HG03196 (cell line): ENCODE results near the gene DOCK7.
A peak's percentile ranks its signal among the peaks of the same experiment; 100 is the strongest.
"Not testable (repeated sequence)": the region's sequence is repeated elsewhere in the genome, so short reads cannot be mapped to it uniquely, and the experiment has no call there.

Experiments used
- ATAC-seq: cut with Tn5 transposase; IDR thresholded peaks from one replicate; pipeline ENCODE4 v1.9.1; 2021; ENCODE audit not compliant: unreplicated experiment

DOCK7 gene

GRCh38 chr1:62613325-62613727 lies 74.9 kb downstream of the DOCK7 start:
- ATAC-seq: peak; percentile 92

DNA sequence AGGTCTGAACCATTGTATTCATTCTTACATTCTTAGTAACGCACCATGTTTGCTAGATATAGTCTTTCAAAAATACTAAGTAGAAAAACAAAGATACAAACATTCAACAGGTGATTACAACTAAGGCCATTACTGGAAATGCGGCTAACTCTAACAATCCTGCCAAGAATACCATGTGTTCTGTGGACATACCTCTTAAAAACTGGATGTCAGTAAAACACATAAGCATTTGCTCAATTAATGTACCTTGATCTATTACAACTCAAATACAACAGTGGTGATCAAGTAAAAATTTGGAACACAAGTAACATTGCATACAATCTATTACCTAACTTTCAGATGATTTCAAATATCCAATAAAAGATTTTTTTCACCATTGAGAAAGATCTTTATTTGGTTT lies 75.4 kb downstream of the DOCK7 start:
- no peak for ATAC-seq

DNA sequence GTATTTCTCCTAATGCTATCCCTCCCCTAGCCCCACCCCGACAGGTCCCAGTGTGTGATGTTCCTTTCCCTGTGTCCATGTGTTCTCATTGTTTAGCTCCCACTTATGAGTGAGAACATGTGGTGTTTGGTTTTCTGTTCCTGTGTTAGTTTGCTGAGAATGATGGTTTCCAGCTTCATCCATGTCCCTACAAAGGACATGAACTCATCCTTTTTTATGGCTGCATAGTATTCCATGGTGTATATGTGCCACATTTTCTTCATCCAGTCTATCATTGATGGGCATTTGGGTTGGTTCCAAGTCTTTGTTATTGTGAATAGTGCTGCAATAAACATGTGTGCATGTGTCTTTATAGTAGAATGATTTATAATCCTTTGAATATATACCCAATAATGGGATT lies 77.6 kb downstream of the DOCK7 start:
- not testable (repeated sequence) for ATAC-seq

DNA sequence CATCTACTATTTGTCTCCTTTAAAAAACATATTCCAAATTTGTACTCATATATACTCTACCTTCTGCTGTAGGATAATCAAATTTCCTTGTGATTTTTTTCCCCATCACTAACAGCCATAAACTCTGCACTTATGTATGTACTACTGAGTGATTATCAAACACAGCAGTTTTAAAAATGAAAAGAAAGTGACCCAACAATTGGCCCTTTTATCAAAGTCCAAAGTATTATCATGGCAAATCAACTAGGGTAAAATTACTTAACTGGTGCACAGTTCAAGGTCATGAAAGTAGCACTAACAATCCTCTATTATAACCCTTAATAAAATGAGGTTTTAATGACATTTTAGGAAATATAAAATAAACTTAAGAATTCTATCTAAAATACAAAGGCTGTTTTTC lies 79.3 kb downstream of the DOCK7 start:
- ATAC-seq: no peak

GRCh38 chr1:62601457-62601856 lies 86.7 kb downstream of the DOCK7 start:
- no peak for ATAC-seq

GRCh38 chr1:62599044-62599443 lies 89.1 kb downstream of the DOCK7 start:
- no peak for ATAC-seq

GRCh38 chr1:62597281-62597680 lies 90.9 kb downstream of the DOCK7 start, which contains the start of gene ANGPTL3:
Gene ANGPTL3, plus strand, starts transcription at chr1:62597520. Its CDS starts 47 bp downstream, at chr1:62597567.
- no peak for ATAC-seq

DNA sequence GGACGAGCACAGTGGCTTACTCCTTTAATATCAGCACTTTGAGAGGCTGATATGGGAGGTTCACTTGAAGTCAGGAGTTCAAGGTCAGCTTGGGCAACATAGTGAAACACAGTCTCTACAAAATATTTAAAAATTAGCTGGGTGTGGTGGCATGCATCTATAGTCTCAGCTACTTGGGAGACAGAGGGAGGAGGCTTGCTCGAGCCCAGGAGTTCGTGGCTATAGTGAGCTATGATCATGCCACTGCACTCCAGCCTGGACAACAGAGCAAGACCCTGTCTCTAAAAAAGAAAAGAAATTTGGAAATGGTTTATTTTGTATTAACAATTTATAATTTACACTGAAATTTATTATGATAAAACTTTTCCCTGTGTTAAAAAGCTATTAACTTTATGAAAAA lies 92.5 kb downstream of the DOCK7 start:
- ATAC-seq: no peak

DNA sequence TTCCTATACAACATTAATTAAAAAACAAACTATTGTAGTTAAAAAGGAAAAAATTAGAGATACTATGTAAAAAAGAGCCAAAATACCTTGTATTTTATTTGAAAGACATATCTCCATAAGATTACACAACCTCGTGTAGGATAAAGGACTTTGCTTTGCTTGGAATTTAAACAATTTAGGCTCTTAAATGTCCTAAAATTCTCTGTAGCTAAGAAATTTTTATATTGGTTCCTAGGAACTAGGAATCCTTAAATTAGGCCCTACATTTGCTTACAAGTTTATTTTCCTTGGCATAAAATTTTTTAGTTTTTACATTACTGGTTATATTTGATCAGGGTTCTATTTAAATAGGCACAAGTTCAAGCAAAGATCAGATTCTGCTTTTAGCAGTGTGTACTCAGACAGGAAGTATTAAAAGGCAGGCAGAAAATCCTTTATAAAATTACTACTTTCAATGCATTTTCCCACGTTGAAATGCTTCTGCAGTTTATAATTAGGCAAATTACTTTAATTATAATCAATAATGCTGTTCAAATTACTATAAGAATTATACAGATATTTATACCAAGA lies 94.3 kb downstream of the DOCK7 start:
- ATAC-seq: no peak

- ATAC-seq: no peak
These were observed 97.2 kb downstream of the DOCK7 start for GRCh38 chr1:62590970-62591368.

DNA sequence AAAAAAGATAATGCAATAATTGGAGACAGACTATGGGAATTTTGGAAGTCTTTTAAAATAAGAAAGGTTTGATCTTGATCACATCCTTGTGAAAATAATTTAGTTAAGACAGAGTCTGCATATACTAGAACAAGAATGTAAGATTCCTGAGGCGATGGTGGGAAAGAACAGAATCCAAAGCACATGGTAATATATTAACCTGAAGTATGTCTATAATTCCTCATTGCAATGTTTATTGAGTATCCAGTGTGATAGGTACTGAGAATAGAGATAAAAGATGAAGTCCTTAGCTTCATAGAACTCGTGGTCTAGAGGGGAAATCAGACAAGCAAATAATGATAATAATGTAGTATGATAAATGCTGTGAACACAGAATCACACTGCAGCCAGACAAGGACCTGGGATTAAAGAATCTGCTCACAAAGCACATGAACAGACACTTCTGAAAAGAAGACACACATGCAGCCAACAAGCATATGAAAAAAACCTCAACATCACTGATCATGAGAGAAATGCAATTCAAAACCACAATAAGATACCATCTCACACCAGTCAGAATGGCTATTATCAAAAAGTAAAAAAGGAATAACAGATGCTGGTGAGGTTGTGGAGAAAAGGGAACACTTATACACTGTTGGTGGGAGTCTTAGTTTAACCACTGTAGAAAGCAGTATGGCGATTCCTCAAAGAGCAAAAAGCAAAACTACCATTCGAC lies 97.8 kb downstream of the DOCK7 start:
- no peak for ATAC-seq

DNA sequence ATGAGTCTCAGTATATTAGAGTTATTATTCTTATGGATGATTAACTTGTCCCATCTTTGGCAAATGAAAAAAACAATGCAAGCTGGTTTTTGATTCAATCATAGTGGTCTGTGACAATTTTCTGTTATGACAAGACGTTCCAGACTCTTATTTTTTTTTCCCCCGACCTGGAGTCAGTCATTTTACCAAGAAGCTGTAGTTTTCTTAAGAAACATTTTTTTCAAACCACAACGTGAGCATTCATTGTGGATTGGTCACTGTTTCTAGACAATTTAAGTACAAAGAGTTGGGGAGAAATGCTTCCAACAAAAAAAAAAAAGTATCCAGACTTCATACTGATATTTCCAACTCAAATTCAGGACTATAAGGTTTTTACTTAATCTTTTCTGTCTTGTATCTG lies 98.9 kb downstream of the DOCK7 start:
- no peak for ATAC-seq

- no peak for ATAC-seq
These were observed 100.2 kb downstream of the DOCK7 start for GRCh38 chr1:62588000-62588399.

DNA sequence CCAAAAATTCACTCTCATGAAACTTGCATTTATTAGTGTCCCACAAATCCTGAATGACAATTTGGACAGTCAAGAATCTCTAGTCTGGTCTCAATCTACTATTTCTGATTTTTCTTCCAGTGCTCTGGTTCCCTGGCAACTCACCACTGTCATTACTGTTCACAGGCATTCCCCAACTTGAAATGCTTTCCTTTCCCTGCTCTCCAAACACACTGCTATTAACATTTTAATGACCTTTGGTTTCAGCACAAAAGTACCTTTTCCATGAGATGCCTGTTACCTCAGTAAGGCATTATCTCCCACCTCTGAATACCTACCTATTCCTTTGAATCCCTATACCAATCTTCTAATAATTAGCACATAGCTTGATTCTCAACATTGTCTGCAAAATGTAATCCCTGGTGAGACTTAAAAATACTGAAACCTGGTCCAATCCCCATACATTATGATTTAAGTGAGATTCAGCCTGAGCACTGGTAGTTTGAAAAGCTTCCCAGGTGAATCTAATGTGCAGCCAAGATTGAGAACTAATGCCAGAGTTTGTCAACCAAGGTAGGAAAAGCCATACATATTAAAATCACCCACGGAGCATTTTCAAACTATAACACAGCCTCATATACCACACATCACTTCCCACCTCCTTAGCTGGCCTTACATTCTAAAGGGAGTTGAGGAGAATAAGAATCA lies 102.6 kb downstream of the DOCK7 start:
- no peak for ATAC-seq

- ATAC-seq: no peak
These were observed 114.5 kb downstream of the DOCK7 start for GRCh38 chr1:62573675-62574074.

GRCh38 chr1:62572476-62572875 lies 115.7 kb downstream of the DOCK7 start:
- no peak for ATAC-seq

DNA sequence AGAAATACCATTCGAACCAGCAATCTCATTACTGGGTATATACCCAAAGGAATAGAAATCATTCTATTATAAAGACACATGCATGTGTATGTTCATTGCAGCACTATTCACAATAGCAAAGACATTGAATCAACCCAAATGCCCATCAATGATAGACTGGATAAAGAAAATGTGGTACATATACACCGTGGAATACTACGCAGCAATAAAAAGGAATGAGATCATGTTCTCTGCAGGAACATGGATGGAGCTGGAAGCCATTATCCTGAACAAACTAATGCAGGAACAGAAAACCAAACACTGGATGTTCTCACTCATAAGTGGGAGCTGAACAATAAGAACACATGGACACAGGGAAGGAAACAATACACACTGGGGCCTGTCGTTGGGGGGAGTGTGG lies 116.7 kb downstream of the DOCK7 start:
- not testable (repeated sequence) for ATAC-seq

- ATAC-seq: not testable (repeated sequence)
These were observed 120.3 kb downstream of the DOCK7 start for GRCh38 chr1:62567926-62568325.

GRCh38 chr1:62567182-62567581 lies 121.0 kb downstream of the DOCK7 start:
- ATAC-seq: not testable (repeated sequence)

DNA sequence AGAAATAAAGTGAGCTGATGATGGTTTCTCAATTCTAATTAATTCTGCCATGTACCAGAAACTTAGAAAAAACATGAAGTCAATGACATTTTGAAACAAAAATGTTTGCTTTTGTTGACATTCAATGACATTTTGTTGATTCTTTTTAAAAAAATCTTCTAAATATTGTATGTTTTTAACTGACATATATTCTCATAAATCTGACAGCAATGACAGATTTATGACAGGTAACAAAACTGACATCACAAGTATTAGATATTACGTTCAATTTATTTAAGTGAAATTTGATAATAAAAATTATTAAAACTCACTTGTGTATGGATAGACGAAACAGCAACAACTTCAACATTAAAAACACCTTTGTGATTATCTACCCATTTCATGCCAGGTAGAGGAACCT lies 126.9 kb downstream of the DOCK7 start:
- ATAC-seq: no peak

GRCh38 chr1:62544570-62544969 lies 143.6 kb downstream of the DOCK7 start:
- ATAC-seq: no peak

- no peak for ATAC-seq
These were observed 147.1 kb downstream of the DOCK7 start for GRCh38 chr1:62541048-62541447.
